HG03135 (cell line): ENCODE data around the gene C12orf43.

Experiments used
- ATAC-seq: cut with Tn5 transposase; IDR thresholded peaks from one replicate; pipeline ENCODE4 v1.9.1; 2021; ENCODE audit warnings: mild to moderate bottlenecking, moderate library complexity; ENCODE audit not compliant: unreplicated experiment

Gene C12orf43

DNA sequence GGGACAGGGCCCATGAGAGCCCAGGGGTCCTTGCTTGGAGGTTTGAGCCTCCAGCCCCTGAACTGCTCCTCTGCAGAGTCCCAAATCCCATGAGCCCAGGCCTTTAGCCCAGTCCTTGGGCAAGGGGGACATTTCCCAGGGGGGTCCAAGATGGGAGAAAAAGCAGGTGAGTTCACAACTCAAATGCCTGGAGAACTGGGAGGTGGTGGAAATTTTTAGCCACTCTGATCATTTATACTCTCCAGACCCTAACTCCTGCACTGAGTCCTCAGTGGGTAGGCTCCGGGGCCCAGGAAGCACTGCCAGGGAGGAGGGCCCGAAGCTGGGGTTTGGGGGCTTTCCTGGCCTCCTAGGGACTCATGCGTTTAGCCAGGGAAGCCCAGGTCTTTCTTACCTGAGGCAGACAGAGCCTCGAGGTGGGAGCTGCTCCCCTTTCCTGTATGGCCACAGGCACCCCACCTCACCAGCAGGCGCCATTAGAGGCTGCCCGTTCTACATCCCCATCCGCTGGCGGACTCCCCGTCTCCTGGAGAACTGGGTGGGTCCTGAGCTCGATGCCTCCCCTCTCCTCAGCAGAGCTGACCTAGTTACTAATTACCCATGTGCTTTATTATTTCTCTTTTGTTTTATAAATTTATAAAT lies 36.9 kb downstream of the C12orf43 start:
- ATAC-seq, result no peak

DNA sequence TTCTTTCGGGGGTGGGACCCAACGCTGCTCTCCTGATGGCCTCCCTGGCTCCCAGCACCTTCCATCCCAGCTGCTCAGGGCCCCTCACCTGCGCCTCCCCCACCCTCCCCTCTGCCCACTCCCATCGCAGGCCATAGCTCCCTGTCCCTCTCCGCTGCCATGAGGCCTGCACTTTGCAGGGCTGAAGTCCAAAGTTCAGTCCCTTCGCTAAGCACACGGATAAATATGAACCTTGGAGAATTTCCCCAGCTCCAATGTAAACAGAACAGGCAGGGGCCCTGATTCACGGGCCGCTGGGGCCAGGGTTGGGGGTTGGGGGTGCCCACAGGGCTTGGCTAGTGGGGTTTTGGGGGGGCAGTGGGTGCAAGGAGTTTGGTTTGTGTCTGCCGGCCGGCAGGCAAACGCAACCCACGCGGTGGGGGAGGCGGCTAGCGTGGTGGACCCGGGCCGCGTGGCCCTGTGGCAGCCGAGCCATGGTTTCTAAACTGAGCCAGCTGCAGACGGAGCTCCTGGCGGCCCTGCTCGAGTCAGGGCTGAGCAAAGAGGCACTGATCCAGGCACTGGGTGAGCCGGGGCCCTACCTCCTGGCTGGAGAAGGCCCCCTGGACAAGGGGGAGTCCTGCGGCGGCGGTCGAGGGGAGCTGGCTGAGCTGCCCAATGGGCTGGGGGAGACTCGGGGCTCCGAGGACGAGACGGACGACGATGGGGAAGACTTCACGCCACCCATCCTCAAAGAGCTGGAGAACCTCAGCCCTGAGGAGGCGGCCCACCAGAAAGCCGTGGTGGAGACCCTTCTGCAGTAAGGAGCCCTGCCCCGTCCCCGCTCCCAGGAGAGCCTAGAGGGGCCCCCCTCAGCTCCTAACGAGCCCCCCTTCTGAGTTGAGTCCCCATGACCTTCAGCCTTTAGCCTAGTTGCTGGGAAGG lies 37.7 kb downstream of the C12orf43 start, which contains the start of gene HNF1A:
Gene HNF1A (plus strand): TSS at position 248 of the 924 bp plus-strand sequence. CDS start 226 bp downstream, at position 474.
- ATAC-seq, result no peak

GRCh38 chr12:120977531-120978295 lies 38.6 kb downstream of the C12orf43 start:
- no peak for ATAC-seq

DNA sequence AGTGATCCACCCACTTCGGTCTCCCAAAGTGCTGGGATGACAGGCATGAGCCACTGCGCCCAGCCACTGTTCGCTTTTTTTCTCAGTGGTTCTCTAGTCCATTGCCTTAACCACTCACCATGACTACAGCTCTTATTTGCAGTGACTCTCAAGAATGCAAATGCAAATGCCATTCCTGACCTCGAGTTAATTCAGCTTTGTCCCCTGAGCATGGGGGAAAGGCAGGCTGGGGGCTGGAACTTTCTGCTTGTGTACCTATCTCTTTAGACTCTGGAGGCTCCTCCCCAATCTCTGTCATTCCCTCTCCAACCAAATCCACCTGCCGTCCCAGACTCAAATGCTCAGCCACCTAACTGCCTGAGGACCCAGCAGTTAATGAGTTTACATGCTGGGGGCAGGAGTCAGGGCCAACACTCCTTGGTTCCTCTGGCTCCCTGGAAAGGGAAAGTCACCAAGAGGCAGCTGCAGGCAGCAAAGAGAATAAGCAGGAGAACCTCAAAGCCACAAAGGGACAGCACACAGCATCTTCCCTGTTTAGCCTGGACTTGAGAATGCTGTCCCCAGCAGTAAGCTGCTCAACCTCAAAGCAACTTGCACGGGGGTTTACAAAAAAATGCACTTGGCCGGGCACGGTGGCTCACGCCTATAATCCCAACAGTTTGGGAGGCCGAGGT lies 43.3 kb downstream of the C12orf43 start:
- no peak for ATAC-seq

DNA sequence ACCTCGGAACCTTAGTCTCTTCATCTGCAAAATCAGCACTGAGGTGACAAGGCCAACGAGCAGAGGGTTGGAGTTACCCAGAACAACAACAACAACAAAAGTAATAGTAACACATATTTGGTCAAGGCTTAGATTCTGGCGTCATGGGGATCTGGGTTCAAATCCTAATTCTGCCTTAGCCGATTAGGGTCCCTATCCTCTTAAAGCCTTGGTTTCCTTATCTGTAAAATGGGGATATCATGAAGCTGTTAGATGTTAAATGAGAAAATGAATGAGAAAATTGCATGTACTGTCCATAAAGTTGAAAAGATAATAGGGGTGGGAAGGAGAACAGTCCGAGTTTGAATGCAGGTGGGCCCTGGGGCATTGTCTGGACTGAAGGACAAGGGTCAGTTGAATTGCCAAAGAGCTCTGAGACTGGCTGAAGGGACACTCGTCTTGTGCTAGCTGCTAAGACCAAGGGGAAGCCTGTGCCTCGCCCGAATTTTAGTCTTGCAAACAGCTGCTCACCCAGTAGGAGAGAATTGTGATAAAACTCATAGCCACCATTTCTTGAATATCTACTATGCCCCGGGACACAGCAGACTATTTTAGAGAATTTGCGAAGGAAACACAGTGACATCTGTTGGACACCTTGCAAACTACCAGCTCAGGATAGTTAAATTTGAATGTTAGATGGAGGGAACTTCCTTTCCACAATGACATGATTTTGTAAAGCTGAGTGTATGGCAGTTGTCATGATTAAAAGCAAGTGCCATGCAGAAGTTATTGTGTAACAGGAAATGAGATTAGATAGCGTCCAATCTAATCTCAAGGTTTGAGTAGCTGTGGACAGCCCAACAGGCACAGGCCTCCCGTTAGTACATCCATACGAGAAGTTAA lies 44.7 kb downstream of the C12orf43 start:
- ATAC-seq, result no peak

GRCh38 chr12:120970310-120970709 lies 46.0 kb downstream of the C12orf43 start:
- ATAC-seq, result no peak

- no peak for ATAC-seq
These were observed 50.7 kb downstream of the C12orf43 start for GRCh38 chr12:120965534-120966091.

- no peak for ATAC-seq
These were observed 52.0 kb downstream of the C12orf43 start for GRCh38 chr12:120964298-120964697.

DNA sequence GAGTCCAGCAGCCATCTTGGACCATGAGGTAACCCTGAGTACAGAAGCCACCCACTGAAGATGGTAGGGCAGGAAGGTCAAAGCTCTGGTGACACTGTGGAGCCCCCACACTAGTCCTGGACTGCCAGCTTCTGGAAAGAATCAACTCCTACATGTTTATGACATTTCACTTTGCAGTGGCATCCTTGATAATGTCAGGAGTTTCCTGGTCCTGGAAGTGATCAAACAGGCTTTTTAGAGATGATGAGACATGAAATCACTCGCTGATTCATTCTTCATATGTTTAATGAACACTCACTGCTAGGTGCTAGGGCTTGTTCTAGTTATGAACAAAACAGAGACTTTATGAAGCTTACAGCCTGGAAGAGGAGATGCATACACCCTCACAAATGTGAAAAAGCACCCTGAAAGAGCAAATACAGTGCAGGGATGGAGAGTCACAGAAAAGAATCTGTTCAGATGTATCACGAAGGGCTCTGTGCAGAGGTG lies 53.7 kb downstream of the C12orf43 start:
- no peak for ATAC-seq

DNA sequence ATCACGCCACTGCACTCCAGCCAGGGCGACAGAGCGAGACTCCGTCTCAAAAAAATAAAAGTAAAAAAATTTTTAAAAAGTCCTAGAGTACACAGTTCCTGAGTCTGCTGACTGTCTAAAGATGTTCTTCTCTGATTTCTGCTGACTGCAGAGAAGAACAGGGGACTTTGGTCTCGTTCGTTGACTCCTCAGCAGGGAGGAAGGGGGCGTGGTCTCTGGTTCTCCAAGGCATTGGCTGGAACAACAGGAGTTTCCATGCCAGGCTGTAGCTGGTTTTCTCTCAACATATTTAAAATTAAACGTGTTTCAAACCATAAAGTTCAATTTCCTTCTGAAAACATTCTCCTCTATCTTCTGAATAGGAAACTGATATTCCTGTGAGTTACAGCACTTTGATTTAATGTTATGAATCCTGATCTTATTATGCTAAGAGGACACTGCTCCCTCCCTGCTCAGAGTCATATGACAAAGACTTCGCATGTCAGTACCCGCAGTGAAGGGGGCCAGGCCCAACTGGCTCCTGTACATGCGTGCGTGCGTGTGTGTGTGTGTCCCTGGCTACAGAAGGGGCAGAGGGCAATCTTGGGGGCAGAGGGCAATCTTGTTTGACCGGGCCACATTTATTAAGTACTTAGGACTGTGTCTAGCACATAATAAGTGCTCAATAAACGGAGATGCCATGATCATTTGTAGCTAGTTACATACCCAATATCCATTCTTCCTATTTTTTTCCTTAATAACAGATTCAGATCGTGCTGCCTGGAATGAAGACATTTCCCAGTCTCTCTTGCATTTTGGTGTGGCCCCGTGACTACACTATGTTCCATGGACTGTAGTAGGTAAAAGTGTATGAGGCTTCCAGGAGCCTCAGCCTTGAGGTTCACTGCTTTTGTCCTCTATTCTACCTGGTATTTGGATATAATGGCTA lies 54.4 kb downstream of the C12orf43 start:
- ATAC-seq, result no peak

DNA sequence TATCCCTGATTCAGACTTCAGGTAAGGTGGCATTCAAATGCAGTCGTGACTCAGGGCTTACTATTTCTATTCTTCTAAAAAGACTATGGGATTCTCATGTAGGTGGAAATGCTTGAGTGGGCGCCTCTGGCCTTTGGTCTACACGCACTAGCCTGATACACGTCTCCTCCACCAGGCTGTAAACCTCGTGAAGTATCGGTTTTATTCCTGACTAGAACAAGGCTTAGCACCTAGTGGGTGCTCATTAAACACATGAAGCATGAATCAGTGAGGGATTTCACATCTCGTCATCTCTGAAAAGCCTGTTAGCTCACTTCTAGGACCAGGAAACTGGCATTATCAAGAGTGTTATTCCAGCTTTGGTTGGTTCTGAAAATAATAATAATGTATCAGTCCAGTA lies 55.6 kb downstream of the C12orf43 start:
- no peak for ATAC-seq

- ATAC-seq, result no peak
These were observed 57.0 kb downstream of the C12orf43 start for GRCh38 chr12:120959111-120959878.

DNA sequence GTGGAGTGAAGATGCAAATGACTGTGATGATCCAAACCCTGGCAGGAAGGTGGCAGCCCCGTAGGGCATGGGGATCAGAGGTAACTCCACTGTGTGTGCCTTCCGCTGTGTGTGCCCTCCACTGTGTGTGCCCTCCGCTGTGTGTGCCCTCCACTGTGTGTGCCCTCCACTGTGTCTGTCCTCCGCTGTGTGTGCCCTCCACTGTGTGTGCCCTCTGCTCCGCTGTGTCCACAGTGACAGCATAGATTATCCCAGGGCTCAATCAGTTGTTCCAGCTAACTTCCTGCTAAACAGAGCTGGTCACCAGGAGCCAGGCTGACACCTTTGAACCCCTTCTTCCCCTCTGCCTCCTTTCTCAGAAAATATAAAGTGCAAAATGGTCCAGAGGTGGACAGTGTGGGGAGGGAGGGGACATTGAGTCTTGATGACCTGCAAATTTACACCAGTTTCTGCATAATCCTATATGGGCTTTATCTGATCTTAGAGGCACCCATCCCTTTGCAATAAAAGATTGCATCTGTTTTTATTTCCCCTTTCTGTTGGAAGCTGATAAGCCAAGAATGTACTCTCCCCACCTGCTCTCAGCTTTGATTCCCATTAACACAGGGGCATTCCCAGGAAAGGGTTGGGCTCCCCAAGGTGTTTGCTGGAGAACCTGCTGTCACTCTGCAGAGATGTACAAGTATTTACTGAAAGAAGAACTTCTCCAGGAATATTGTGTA lies 59.5 kb downstream of the C12orf43 start:
- no peak for ATAC-seq

- no peak for ATAC-seq
These were observed 61.1 kb downstream of the C12orf43 start for GRCh38 chr12:120955232-120955631.

DNA sequence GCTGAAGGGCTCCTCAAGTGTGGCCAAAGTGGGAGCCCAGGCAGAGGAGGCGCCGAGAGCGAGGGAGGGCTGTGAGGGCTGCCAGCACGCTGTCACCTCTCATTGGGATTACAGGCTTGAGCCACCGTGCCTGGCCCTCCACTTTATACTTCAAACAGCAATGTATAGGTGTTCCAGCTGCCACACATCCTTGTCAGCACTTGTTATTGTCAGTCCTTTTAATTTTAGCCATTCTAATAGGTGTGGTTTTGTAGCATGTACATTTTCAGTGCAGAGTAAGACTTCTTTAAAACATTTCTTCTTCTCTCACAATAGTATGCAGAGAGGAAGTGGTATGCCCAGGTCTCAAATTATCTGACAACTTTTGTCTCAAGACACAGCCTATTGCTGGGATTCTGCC lies 65.5 kb downstream of the C12orf43 start:
- ATAC-seq, result no peak
